Activated CD4-positive, alpha-beta T cell treated with anti-CD3 and anti-CD28 coated beads for 36 hours (primary cell): ENCODE data around the gene LCP1. TPM values are rescaled to one million over a fixed set of nuclear protein-coding genes. Genes with fewer than 3 reads are reported as not detected.

Source experiments
- ATAC-seq: fragments of 200-7000 bp; cut with Tn5 transposase; one replicate; pipeline ENCODE4 v1.10.0; 2021; ENCODE audit warnings: mild to moderate bottlenecking, moderate library complexity
- CTCF ChIA-PET: fragments of 350-600 bp; sonication (Branson Sonifier 250); formaldehyde crosslinking; loops from one replicate; lab custom pipeline; 2021; ENCODE audit warnings: antibody characterized with exemption; lab: Charles Lee
- POLR2A ChIA-PET: fragments of 350-600 bp; sonication (Branson Sonifier 250); formaldehyde crosslinking; loops from one replicate; lab custom pipeline; 2021; ENCODE audit warnings: antibody characterized with exemption, inconsistent platforms; lab: Charles Lee
- DNase-seq: peaks from one replicate; pipeline ENCODE4 v3.0.0-alpha.2; 2020
- H3K27ac Mint-ChIP-seq: one replicate; pipeline ENCODE4 v1.8.0; 2021; ENCODE audit warnings: mixed read lengths
- H3K27me3 Mint-ChIP-seq: one replicate; pipeline ENCODE4 v1.8.0; 2021; ENCODE audit warnings: mixed read lengths
- H3K36me3 Mint-ChIP-seq: one replicate; pipeline ENCODE4 v1.8.0; 2021; ENCODE audit warnings: low read depth, mixed read lengths
- H3K4me1 Mint-ChIP-seq: one replicate; pipeline ENCODE4 v1.8.0; 2021; ENCODE audit warnings: mixed read lengths
- H3K4me3 Mint-ChIP-seq: one replicate; pipeline ENCODE4 v1.8.0; 2021; ENCODE audit warnings: mild to moderate bottlenecking, moderate library complexity, mixed read lengths
- H3K9me3 Mint-ChIP-seq: one replicate; pipeline ENCODE4 v1.8.0; 2021; ENCODE audit warnings: low read depth, mixed read lengths
- intact Hi-C, 2 experiments: fragments of 100-400 bp; cut with DNase I in 1 of 2; cut with micrococcal nuclease in 1 of 2; formaldehyde crosslinking; loops; one replicate each; pipeline versions ENCODE4 v1.14.2 to v1.15.1; 2022 to 2024; cut with DNase I, micrococcal nuclease
- total RNA-seq, 2 experiments: library from RNA; stranded (reverse); gene quantifications; one replicate each; pipeline ENCODE4 v1.2.3, GENCODE V29; 2021

The LCP1 gene
- total RNA-seq, 2 experiments from 2014 or later: 1,060 to 1,089 TPM

DNA sequence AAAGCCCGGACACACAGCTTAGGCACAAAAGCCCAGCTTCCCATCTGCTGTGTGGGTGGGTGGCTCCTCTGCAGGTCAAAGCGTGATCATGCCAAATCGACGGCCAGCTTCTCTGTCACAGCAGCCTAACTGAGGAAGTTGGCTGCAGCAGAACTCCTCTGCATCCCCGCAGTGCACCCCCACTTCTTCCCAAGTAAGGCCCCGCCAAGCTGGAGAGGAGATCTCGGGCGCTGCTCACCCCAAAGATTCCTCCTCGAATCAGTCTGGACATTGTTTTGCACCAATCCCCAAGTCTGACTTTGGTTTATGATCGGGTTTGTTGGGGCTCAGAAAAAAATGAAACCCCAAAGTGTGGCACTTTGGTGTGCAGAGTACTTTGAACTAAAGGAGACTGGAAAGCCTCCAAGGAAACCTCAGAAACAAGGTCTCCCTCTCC lies 57.4 kb downstream of the LCP1 start:
- H3K4me3 Mint-ChIP-seq: peak overlapping the region; percentile 5
- intact Hi-C loops: loop anchor here in 1 of 2 experiments (10.0 kb wide), 1 partner anchor 500 kb away; no protein-coding TSS in a partner anchor
- DNase-seq: peak; percentile 49
- H3K36me3 Mint-ChIP-seq: peaks cover 29% of the 10 kb centered on the region
- H3K27ac Mint-ChIP-seq: peak overlapping the region; percentile 76
- ATAC-seq: peak; percentile 30
- no peaks in the 10 kb centered on the region for H3K9me3 Mint-ChIP-seq
- H3K4me1 Mint-ChIP-seq: peaks cover 42% of the 10 kb centered on the region
- ChIA-PET CTCF (interaction anchor here (0.6 to 6.8 kb wide), 6 partner anchors 11 to 377 kb away, joined by 3 to 52 read pairs (median 3); no protein-coding TSS in a partner anchor), POLR2A (no interaction called here)
- no peaks in the 10 kb centered on the region for H3K27me3 Mint-ChIP-seq

DNA sequence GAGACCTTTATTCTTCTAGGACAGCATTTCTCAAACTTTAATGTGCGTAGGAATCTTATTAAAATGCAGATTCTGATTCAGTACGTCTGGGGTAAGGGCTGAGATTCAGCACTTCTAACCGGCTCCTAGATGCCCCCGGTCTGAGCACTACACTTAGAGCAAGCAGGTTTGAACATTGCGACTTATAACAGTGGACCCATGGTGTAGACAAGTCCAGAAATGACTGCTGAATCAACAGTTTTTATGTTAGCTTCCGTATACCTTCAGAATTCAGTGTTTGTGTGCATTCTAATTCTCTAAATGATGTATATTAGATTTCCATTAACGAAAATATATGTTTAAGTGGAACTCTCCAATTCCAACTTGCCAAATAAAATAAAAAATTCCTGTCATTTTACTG lies 59.7 kb downstream of the LCP1 start:
- H3K27ac Mint-ChIP-seq: no peak overlapping the region
- peaks cover 17% of the 10 kb centered on the region for H3K36me3 Mint-ChIP-seq
- ATAC-seq: no peak
- no peak overlapping the region for H3K4me3 Mint-ChIP-seq
- ChIA-PET CTCF (interaction anchor here (0.6 kb wide), 1 partner anchor 752 kb away, joined by 3 read pairs; no protein-coding TSS in a partner anchor), POLR2A (interaction anchor here (0.5 kb wide), 1 partner anchor 23 kb away, joined by 6 read pairs; no protein-coding TSS in a partner anchor)
- H3K9me3 Mint-ChIP-seq: no peaks in the 10 kb centered on the region
- peaks cover 39% of the 10 kb centered on the region for H3K4me1 Mint-ChIP-seq
- intact Hi-C loops: loop anchor here in 1 of 2 experiments (10.0 kb wide), 1 partner anchor 498 kb away; no protein-coding TSS in a partner anchor
- DNase-seq: no peak
- no peaks in the 10 kb centered on the region for H3K27me3 Mint-ChIP-seq

GRCh38 chr13:46121597-46122163 lies 60.3 kb downstream of the LCP1 start:
- Mint-ChIP-seq H3K36me3 (peaks cover 12% of the 10 kb centered on the region), H3K27ac (no peak overlapping the region), H3K9me3 (no peaks in the 10 kb centered on the region), H3K4me1 (peaks cover 35% of the 10 kb centered on the region), H3K4me3 (no peak overlapping the region), H3K27me3 (no peaks in the 10 kb centered on the region)
- no peak for DNase-seq
- CTCF ChIA-PET: interaction anchor here (0.7 to 0.9 kb wide), 3 partner anchors 37 to 202 kb away, joined by 3 to 4 read pairs (median 3); no protein-coding TSS in a partner anchor
- ATAC-seq: no peak
- intact Hi-C loops: loop anchor here in 1 of 2 experiments (10.0 kb wide), 1 partner anchor 497 kb away; no protein-coding TSS in a partner anchor
- POLR2A ChIA-PET: no interaction called here

- Mint-ChIP-seq H3K4me3 (no peak overlapping the region), H3K4me1 (peaks cover 29% of the 10 kb centered on the region), H3K27ac (no peak overlapping the region), H3K9me3 (no peaks in the 10 kb centered on the region), H3K36me3 (peaks cover 6% of the 10 kb centered on the region), H3K27me3 (no peaks in the 10 kb centered on the region)
- no peak for DNase-seq
- intact Hi-C loops: loop anchor here in 1 of 2 experiments (10.0 kb wide), 1 partner anchor 496 kb away; no protein-coding TSS in a partner anchor
- ChIA-PET POLR2A (interaction anchor here (0.6 kb wide), 1 partner anchor 153 kb away, joined by 5 read pairs; no protein-coding TSS in a partner anchor), CTCF (interaction anchor here (0.7 to 1.4 kb wide), 4 partner anchors 21 to 202 kb away, joined by 3 to 4 read pairs (median 3); no protein-coding TSS in a partner anchor)
- no peak for ATAC-seq
These were observed 60.9 kb downstream of the LCP1 start for GRCh38 chr13:46121033-46121432.

- no peaks in the 10 kb centered on the region for H3K27me3 Mint-ChIP-seq
- H3K36me3 Mint-ChIP-seq: no peaks in the 10 kb centered on the region
- ChIA-PET CTCF (interaction anchor here (0.8 to 1.4 kb wide), 2 partner anchors 22 to 30 kb away, joined by 3 read pairs; no protein-coding TSS in a partner anchor), POLR2A (interaction anchor here (0.6 kb wide), 1 partner anchor 9 kb away, joined by 5 read pairs; no protein-coding TSS in a partner anchor)
- intact Hi-C loops: loop anchor here in 1 of 2 experiments (10.0 kb wide), 1 partner anchor 495 kb away; no protein-coding TSS in a partner anchor
- no peak overlapping the region for H3K27ac Mint-ChIP-seq
- DNase-seq (no peak), ATAC-seq (no peak)
- H3K4me3 Mint-ChIP-seq: no peak overlapping the region
- no peaks in the 10 kb centered on the region for H3K9me3 Mint-ChIP-seq
- H3K4me1 Mint-ChIP-seq: peaks cover 19% of the 10 kb centered on the region
These were observed 61.9 kb downstream of the LCP1 start for GRCh38 chr13:46119883-46120614.

DNA sequence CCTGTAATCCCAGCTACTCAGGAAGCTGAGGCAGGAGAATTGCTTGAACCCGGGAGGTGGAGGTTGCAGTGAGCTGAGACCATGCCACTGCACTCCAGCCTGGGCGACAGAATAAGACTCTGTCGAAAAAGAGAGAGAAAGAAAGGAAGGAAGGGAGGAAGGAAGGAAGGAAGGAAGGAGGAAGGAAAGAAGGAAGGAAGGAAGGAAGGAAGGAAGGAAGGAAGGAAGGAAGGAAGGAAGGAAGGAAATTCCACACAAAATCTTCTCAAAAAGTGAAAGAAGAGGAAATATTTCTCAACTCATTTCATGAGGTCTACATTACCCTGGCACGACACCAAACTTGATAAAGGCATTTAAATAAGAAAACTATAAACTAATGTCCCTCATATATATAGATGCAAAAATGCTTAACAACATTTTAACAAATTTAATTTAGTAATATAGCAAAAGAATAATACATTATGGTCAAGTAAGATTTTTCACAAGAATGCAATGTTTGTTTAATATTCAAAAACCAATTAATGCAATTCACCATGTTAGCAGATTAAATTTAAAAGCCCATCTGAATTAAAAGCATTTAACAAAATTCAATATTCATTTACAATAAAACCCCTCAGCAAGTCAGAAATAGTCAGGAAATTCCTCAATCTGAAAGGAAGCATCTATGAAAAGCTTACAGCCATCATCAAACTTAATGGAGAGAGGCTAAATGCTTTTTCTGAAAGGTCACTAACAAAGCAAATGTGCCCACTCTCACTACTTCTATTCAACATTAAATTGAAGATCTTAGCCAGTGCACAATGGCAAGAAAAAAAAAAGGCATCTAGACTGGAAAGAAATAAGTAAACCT lies 65.1 kb downstream of the LCP1 start:
- Mint-ChIP-seq H3K4me3 (no peak overlapping the region), H3K9me3 (no peaks in the 10 kb centered on the region), H3K4me1 (peaks cover 4% of the 10 kb centered on the region), H3K36me3 (no peaks in the 10 kb centered on the region), H3K27ac (no peak overlapping the region), H3K27me3 (peaks cover 4% of the 10 kb centered on the region)
- POLR2A ChIA-PET: no interaction called here
- no peak for ATAC-seq
- CTCF ChIA-PET: interaction anchor here (1.2 to 2.1 kb wide), 2 partner anchors 10 to 43 kb away, joined by 4 to 7 read pairs; no protein-coding TSS in a partner anchor
- no peak for DNase-seq
- intact Hi-C loops: no loop called here

- intact Hi-C loops: loop anchor here in 1 of 2 experiments (5.0 kb wide), 1 partner anchor 492 kb away; no protein-coding TSS in a partner anchor
- no peak overlapping the region for H3K4me3 Mint-ChIP-seq
- H3K9me3 Mint-ChIP-seq: no peaks in the 10 kb centered on the region
- ATAC-seq: no peak
- DNase-seq: no peak
- ChIA-PET POLR2A (no interaction called here), CTCF (no interaction called here)
- H3K27ac Mint-ChIP-seq: no peak overlapping the region
- peaks cover 12% of the 10 kb centered on the region for H3K27me3 Mint-ChIP-seq
- no peaks in the 10 kb centered on the region for H3K36me3 Mint-ChIP-seq
- no peaks in the 10 kb centered on the region for H3K4me1 Mint-ChIP-seq
These were observed 67.4 kb downstream of the LCP1 start for GRCh38 chr13:46114613-46115012.

GRCh38 chr13:46113596-46113995 lies 68.4 kb downstream of the LCP1 start:
- H3K4me1 Mint-ChIP-seq: no peaks in the 10 kb centered on the region
- ChIA-PET CTCF (interaction anchor here (1.4 kb wide), 1 partner anchor 26 kb away, joined by 3 read pairs; no protein-coding TSS in a partner anchor), POLR2A (no interaction called here)
- H3K27ac Mint-ChIP-seq: no peak overlapping the region
- H3K4me3 Mint-ChIP-seq: no peak overlapping the region
- peaks cover 15% of the 10 kb centered on the region for H3K27me3 Mint-ChIP-seq
- no peaks in the 10 kb centered on the region for H3K9me3 Mint-ChIP-seq
- no peaks in the 10 kb centered on the region for H3K36me3 Mint-ChIP-seq
- no peak for ATAC-seq
- DNase-seq: no peak
- intact Hi-C loops: loop anchor here in 1 of 2 experiments (5.0 kb wide), 1 partner anchor 491 kb away; no protein-coding TSS in a partner anchor

GRCh38 chr13:46111151-46111550 lies 70.8 kb downstream of the LCP1 start:
- intact Hi-C loops: loop anchor here in 1 of 2 experiments (5.0 kb wide), 1 partner anchor 489 kb away; no protein-coding TSS in a partner anchor
- CTCF ChIA-PET: no interaction called here

GRCh38 chr13:46109451-46109850 lies 72.5 kb downstream of the LCP1 start:
- Mint-ChIP-seq H3K27ac (no peak overlapping the region), H3K4me1 (peaks cover 9% of the 10 kb centered on the region), H3K36me3 (no peaks in the 10 kb centered on the region), H3K9me3 (no peaks in the 10 kb centered on the region), H3K4me3 (no peak overlapping the region), H3K27me3 (peaks cover 18% of the 10 kb centered on the region)
- intact Hi-C loops: no loop called here
- ATAC-seq (no peak), DNase-seq (no peak)
- ChIA-PET CTCF (interaction anchor here (0.8 to 1.2 kb wide), 3 partner anchors 9 to 17 kb away, joined by 3 to 4 read pairs (median 3); no protein-coding TSS in a partner anchor), POLR2A (no interaction called here)

More at GRCh38 chr13:46111151-46111550, 70.8 kb downstream of the LCP1 start:
- ATAC-seq: no peak
- H3K27me3 Mint-ChIP-seq: peaks cover 19% of the 10 kb centered on the region
- POLR2A ChIA-PET: no interaction called here
- no peak overlapping the region for H3K27ac Mint-ChIP-seq
- H3K4me1 Mint-ChIP-seq: peaks cover 9% of the 10 kb centered on the region
- no peaks in the 10 kb centered on the region for H3K36me3 Mint-ChIP-seq
- H3K9me3 Mint-ChIP-seq: no peaks in the 10 kb centered on the region
- H3K4me3 Mint-ChIP-seq: no peak overlapping the region
- no peak for DNase-seq
